ENCODE results near the gene NT5C. TPM values are rescaled to one million over a fixed set of nuclear protein-coding genes. Genes with fewer than 3 reads are reported as not detected.
A peak's percentile ranks its signal among the peaks of the same experiment; 100 is the strongest.

NT5C gene
- total RNA-seq, 1 experiment from 2014 or later, result 116 TPM

DNA sequence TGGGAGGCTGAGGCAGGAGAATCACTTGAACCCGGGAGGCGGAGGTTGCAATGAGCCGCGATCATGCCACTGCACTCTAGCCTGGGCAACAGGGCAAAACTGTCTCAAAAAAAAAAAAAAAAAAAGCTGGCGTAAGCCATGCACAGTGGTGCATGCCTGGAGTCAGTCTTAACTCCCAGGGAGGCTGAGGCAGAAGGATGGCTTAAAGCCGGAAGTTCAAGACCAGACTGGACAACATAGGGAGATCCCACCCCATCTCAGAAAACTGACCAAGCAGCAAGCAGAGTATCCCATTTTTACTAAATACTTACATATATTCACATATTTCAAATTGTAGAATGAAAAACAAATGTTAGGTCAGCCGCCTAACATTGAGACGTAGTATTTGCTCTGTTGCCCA, 4.6 kb downstream of the NT5C start:
- H3K27ac ChIP-seq (ENCODE audit: low read length), result no peak overlapping the region
- intact Hi-C loops (cut with micrococcal nuclease), result no loop called here
- ATAC-seq (no peak), DNase-seq (no peak)
- ChIA-PET POLR2A (ENCODE audit: unreplicated experiment) (interaction anchor here (0.6 to 0.7 kb wide), 2 partner anchors 62 to 582 kb away, joined by 3 read pairs; no protein-coding TSS in a partner anchor), CTCF (no interaction called here)
- no TSS peak for BruUV-seq (replicated peaks)
- TF ChIP-seq, protein P1, sequence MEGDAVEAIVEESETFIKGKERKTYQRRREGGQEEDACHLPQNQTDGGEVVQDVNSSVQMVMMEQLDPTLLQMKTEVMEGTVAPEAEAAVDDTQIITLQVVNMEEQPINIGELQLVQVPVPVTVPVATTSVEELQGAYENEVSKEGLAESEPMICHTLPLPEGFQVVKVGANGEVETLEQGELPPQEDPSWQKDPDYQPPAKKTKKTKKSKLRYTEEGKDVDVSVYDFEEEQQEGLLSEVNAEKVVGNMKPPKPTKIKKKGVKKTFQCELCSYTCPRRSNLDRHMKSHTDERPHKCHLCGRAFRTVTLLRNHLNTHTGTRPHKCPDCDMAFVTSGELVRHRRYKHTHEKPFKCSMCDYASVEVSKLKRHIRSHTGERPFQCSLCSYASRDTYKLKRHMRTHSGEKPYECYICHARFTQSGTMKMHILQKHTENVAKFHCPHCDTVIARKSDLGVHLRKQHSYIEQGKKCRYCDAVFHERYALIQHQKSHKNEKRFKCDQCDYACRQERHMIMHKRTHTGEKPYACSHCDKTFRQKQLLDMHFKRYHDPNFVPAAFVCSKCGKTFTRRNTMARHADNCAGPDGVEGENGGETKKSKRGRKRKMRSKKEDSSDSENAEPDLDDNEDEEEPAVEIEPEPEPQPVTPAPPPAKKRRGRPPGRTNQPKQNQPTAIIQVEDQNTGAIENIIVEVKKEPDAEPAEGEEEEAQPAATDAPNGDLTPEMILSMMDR (conservative IDR thresholded peaks at IDR 0.05; ENCODE audit: low read depth, low read length), result no peak
- no peak for TF ChIP-seq EZH2 (IDR thresholded peaks at IDR 0.05; ENCODE audit: low read length, unreplicated experiment)
- no peak for TF ChIP-seq EZH2phosphoT487 (IDR thresholded peaks at IDR 0.05; ENCODE audit: borderline replicate concordance, low read length)
- H3K36me3 ChIP-seq (ENCODE audit: low read depth, low read length), result peaks cover 17% of the 10 kb centered on the region
- H3K4me1 ChIP-seq (ENCODE audit: insufficient read depth, low read length), result peaks cover 38% of the 10 kb centered on the region
- no peaks in the 10 kb centered on the region for H3K9me2 ChIP-seq (replicated peaks; ENCODE audit: low read length)
- H3K79me2 ChIP-seq (ENCODE audit: low read length), result peaks cover 73% of the 10 kb centered on the region
- H4K20me1 ChIP-seq (ENCODE audit: low read length), result no peaks in the 10 kb centered on the region
- no peaks in the 10 kb centered on the region for H3K27me3 ChIP-seq (ENCODE audit: low read length)
- H3K9me3 ChIP-seq (ENCODE audit: low read length), result no peaks in the 10 kb centered on the region
- no peaks in the 10 kb centered on the region for H3F3A ChIP-seq (ENCODE audit: low read length, unreplicated experiment)
- no peak overlapping the region for H2AFZ ChIP-seq (ENCODE audit: low read length)
- no peak overlapping the region for H3K4me3 ChIP-seq (ENCODE audit: low read length)
- no peak overlapping the region for H3K4me2 ChIP-seq (ENCODE audit: low read length)
- no peak overlapping the region for H3K9ac ChIP-seq (ENCODE audit: low read length)

DNA sequence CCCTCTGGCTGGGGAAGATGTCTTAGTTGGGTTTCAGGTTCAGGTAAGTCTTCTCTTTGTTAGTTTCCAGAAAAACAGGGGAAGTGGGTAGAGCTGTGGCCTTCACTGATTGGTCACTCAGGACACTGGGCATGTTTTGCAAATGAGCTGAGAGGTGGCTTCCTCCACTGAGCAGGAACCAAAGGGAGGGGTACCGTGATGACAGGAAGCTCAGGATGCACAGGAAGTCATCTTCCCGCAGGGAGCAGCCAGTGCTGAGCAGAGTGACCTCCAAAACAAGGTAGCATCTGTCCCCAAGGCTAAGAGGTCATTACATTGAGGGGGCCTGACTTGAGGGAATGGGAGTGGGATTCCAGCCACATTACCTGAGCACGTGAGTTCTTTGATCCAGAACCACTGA, 5.6 kb downstream of the NT5C start:
- no peaks in the 10 kb centered on the region for H4K20me1 ChIP-seq (ENCODE audit: low read length)
- H3K9me3 ChIP-seq (ENCODE audit: low read length), result no peaks in the 10 kb centered on the region
- POLR2A ChIA-PET (ENCODE audit: unreplicated experiment), result no interaction called here
- H3K27ac ChIP-seq (ENCODE audit: low read length), result peak overlapping the region; percentile 94
- peaks cover 20% of the 10 kb centered on the region for H3K36me3 ChIP-seq (ENCODE audit: low read depth, low read length)
- H3F3A ChIP-seq (ENCODE audit: low read length, unreplicated experiment), result peaks cover 3% of the 10 kb centered on the region
- intact Hi-C loops (cut with micrococcal nuclease), result loop anchor here (2.0 kb wide), 1 partner anchor 29 kb away; the partner anchor contains the start of gene JPT1
- no peak overlapping the region for H2AFZ ChIP-seq (ENCODE audit: low read length)
- CTCF ChIA-PET, result no interaction called here
- H3K9ac ChIP-seq (ENCODE audit: low read length), result no peak overlapping the region
- H3K27me3 ChIP-seq (ENCODE audit: low read length), result no peaks in the 10 kb centered on the region
- no peaks in the 10 kb centered on the region for H3K9me2 ChIP-seq (replicated peaks; ENCODE audit: low read length)
- no peak overlapping the region for H3K4me3 ChIP-seq (ENCODE audit: low read length)
- ATAC-seq (no peak), DNase-seq (no peak)
- no peak for TF ChIP-seq EZH2 (IDR thresholded peaks at IDR 0.05; ENCODE audit: low read length, unreplicated experiment)
- TF ChIP-seq EZH2phosphoT487 (IDR thresholded peaks at IDR 0.05; ENCODE audit: borderline replicate concordance, low read length), result no peak
- TF ChIP-seq, protein P1 (conservative IDR thresholded peaks at IDR 0.05; ENCODE audit: low read depth, low read length), result no peak
- no TSS peak for BruUV-seq (replicated peaks)
- H3K4me1 ChIP-seq (ENCODE audit: insufficient read depth, low read length), result peaks cover 34% of the 10 kb centered on the region
- H3K4me2 ChIP-seq (ENCODE audit: low read length), result no peak overlapping the region
- H3K79me2 ChIP-seq (ENCODE audit: low read length), result peaks cover 68% of the 10 kb centered on the region

GRCh38 chr17:75124819-75125162, 6.8 kb downstream of the NT5C start:
- H3K27ac ChIP-seq (ENCODE audit: low read length), result peak overlapping the region; percentile 94
- POLR2A ChIA-PET (ENCODE audit: unreplicated experiment), result interaction anchor here (1.0 kb wide), 1 partner anchor 93 kb away, joined by 4 read pairs; no protein-coding TSS in a partner anchor
- intact Hi-C loops (cut with micrococcal nuclease), result loop anchor here (2.0 kb wide), 1 partner anchor 30 kb away; the partner anchor contains the start of gene JPT1
- peak overlapping the region; percentile 82 for H3K9ac ChIP-seq (ENCODE audit: low read length)
- peak overlapping the region; percentile 34 for H2AFZ ChIP-seq (ENCODE audit: low read length)
- H4K20me1 ChIP-seq (ENCODE audit: low read length), result no peaks in the 10 kb centered on the region
- H3K4me1 ChIP-seq (ENCODE audit: insufficient read depth, low read length), result peaks cover 24% of the 10 kb centered on the region
- peaks cover 17% of the 10 kb centered on the region for H3K36me3 ChIP-seq (ENCODE audit: low read depth, low read length)
- DNase-seq, result no peak
- BruUV-seq (replicated peaks), result TSS peak; percentile 91
- CTCF ChIA-PET, result interaction anchor here (1.3 to 1.7 kb wide), 2 partner anchors 10 to 77 kb away, joined by 8 to 18 read pairs; no protein-coding TSS in a partner anchor
- H3K9me3 ChIP-seq (ENCODE audit: low read length), result no peaks in the 10 kb centered on the region
- no peak for TF ChIP-seq EZH2 (IDR thresholded peaks at IDR 0.05; ENCODE audit: low read length, unreplicated experiment)
- TF ChIP-seq, protein P1 (conservative IDR thresholded peaks at IDR 0.05; ENCODE audit: low read depth, low read length), result no peak
- no peak for TF ChIP-seq EZH2phosphoT487 (IDR thresholded peaks at IDR 0.05; ENCODE audit: borderline replicate concordance, low read length)
- H3K4me2 ChIP-seq (ENCODE audit: low read length), result peak overlapping the region; percentile 59
- peak overlapping the region; percentile 2; the same call in 1 of the 2 replicates for H3K4me3 ChIP-seq (ENCODE audit: low read length)
- ATAC-seq, result peak; percentile 1; the same call in 1 of the 2 replicates
- peaks cover 56% of the 10 kb centered on the region for H3K79me2 ChIP-seq (ENCODE audit: low read length)
- H3K27me3 ChIP-seq (ENCODE audit: low read length), result no peaks in the 10 kb centered on the region
- no peaks in the 10 kb centered on the region for H3K9me2 ChIP-seq (replicated peaks; ENCODE audit: low read length)
- H3F3A ChIP-seq (ENCODE audit: low read length, unreplicated experiment), result peaks cover 3% of the 10 kb centered on the region

Data from PC-3 (cell line).